Activated CD8-positive, alpha-beta memory T cell treated with anti-CD3 and anti-CD28 coated beads for 36 hours (primary cell): ENCODE measurements around the gene KRTAP2-1. TPM values are rescaled to one million over a fixed set of nuclear protein-coding genes. Genes with fewer than 3 reads are reported as not detected.
"Not testable (repeated sequence)": the region's sequence is repeated elsewhere in the genome, so short reads cannot be mapped to it uniquely, and the experiment has no call there.

Experiments used
- CTCF ChIA-PET: fragments of 350-600 bp; sonication (Branson Sonifier 250); formaldehyde crosslinking; loops from one replicate; lab custom pipeline; 2021; ENCODE audit warnings: antibody characterized with exemption; lab: Charles Lee
- POLR2A ChIA-PET: fragments of 350-600 bp; sonication (Branson Sonifier 250); formaldehyde crosslinking; loops from one replicate; lab custom pipeline; 2021; ENCODE audit warnings: antibody characterized with exemption; lab: Charles Lee
- total RNA-seq, 2 experiments: library from RNA; stranded (reverse); gene quantifications; one replicate each; pipeline ENCODE4 v1.2.3, GENCODE V29; 2021

The KRTAP2-1 gene
- total RNA-seq, result not detected

DNA sequence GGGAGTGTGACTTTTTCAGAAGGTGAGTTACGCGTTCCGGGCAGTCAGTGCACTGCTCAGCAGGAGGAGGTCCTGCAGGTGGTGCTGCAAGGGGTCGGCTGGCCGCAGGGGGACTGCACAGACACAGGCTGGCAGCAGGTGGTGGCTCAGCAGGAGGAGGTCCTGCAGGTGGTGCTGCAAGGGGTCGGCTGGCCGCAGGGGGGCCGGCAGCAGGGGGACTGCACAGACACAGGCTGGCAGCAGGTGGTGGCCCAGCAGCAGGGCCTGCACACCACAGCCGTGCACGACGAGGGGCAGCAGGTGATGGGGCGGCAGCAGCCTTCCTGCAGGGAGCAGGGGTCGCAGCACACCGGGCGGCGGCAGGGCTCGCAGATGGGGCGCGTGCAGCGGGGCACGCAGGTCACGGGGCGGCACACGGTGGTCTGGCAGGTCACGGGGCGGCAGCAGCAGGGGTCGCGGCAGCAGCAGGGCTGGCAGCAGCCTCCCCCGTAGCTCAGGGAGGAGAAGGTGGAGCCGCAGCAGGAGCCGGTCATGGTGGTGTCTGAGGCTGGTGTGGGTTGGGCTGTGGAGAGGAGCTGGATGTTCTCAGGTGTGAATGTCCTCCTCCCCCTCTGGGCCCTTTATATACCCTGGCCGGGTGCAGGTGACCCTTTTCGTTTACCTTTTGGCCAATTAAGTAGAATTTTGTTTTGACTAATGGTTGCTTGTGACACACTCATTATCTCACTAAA lies at the start of gene KRTAP2-1:
Gene KRTAP2-1, minus strand, starts transcription at position 582 of the 731 bp plus-strand sequence. Its CDS starts 49 bp downstream, at position 533.
- CTCF ChIA-PET, POLR2A ChIA-PET: not testable (repeated sequence)

DNA sequence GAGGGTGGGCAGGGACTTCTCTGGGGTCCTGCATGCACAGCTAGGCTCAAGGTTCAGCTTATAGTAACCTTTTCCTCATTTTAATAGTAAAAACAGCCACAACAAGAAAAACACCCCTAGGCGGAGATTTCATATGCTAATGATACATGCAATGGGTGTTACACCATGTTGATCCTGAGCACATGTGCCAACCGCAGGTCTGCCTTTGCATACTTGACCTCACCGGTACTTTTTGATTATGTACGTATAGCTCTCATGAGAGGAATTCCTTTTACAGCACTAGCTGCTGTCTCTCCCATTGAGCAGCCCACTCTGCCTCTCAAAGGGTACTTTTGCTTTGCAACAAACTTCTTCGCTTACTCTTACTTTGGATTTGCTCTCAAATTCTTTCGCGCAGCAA lies 48.9 kb upstream of the KRTAP2-1 start:
- POLR2A ChIA-PET, result no interaction called here
- CTCF ChIA-PET, result no interaction called here

GRCh38 chr17:41088760-41089352 lies 41.7 kb upstream of the KRTAP2-1 start:
- CTCF ChIA-PET, POLR2A ChIA-PET: not testable (repeated sequence)

- CTCF ChIA-PET, POLR2A ChIA-PET: not testable (repeated sequence)
Measured at GRCh38 chr17:41084100-41084856, 37.2 kb upstream of the KRTAP2-1 start, which contains the start of gene KRTAP4-7. TSS of gene KRTAP4-7 (plus strand) at chr17:41084150. CDS start at chr17:41084207, 57 bp downstream.

DNA sequence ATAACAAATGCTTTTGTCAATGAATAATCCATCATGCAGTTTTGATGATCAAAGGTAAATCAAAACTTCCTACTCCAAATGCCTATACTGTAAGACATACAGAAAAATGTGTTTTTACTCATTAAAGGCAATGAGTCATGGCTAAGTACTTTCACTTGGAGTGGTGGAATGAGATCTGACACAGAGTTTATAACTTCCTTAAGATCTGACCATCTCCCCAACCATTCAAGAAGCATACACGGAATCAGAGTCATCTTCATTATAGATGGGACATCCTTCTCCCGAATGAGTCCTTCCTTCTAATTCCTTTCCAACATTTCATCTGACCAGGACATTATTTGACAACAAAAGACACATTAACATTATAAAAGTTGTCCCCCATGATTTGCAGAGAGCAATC lies 36.3 kb upstream of the KRTAP2-1 start:
- POLR2A ChIA-PET, CTCF ChIA-PET: not testable (repeated sequence)

DNA sequence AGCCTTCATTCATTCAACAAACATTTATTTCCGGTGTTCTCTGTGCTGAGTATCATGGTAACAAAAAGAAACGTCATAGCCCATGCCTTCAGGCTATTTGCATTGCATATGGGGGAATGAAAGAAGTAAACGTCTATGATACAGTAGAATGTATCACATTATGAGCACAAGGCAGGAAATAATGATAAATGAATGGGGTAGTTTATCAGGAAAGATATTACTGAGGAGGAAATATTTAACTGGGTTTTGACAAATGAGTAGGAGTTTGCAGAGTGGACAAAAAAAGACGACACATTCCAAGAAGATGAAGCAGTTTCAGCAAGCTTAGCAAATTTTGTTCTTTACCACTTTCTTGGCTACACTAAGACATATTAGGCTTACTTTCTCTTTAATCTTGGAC lies 35.5 kb upstream of the KRTAP2-1 start:
- ChIA-PET POLR2A (no interaction called here), CTCF (no interaction called here)

- POLR2A ChIA-PET, result no interaction called here
- CTCF ChIA-PET, result no interaction called here
Measured at GRCh38 chr17:41076788-41077187, 29.7 kb upstream of the KRTAP2-1 start.

- ChIA-PET POLR2A (no interaction called here), CTCF (no interaction called here)
Measured at GRCh38 chr17:41073676-41074075, 26.6 kb upstream of the KRTAP2-1 start.

GRCh38 chr17:41071606-41072360 lies 24.7 kb upstream of the KRTAP2-1 start:
- POLR2A ChIA-PET, result no interaction called here
- CTCF ChIA-PET, result no interaction called here

- POLR2A ChIA-PET, result no interaction called here
- CTCF ChIA-PET, result no interaction called here
Measured at GRCh38 chr17:41069031-41069430, 21.9 kb upstream of the KRTAP2-1 start.

DNA sequence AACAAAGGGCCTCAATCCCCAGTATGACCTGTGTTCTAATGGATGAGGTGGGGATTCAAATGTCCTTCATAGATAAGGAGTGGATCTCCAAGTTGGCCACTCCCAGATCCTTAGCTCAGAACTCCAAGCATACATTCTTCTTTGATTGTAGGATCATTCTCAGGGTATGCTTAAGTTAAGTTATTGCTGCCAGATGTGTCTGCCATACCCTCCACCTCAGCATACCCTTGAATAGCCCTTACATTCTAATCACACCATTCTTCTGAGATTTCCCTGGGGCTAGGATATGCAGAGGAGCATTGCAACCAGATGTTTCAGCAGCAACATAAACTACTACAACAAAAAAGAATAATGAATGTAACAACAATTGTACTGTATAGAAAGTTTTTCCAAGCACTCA lies 20.2 kb upstream of the KRTAP2-1 start:
- ChIA-PET CTCF (no interaction called here), POLR2A (no interaction called here)

- POLR2A ChIA-PET, result no interaction called here
- CTCF ChIA-PET, result no interaction called here
Measured at GRCh38 chr17:41065829-41066624, 18.9 kb upstream of the KRTAP2-1 start, which contains the start of gene KRTAP2-4. TSS of gene KRTAP2-4 (minus strand) at chr17:41065879. CDS start at chr17:41065845, 34 bp downstream.

- POLR2A ChIA-PET, result not testable (repeated sequence)
Measured at GRCh38 chr17:41065016-41065689, 18.0 kb upstream of the KRTAP2-1 start.

DNA sequence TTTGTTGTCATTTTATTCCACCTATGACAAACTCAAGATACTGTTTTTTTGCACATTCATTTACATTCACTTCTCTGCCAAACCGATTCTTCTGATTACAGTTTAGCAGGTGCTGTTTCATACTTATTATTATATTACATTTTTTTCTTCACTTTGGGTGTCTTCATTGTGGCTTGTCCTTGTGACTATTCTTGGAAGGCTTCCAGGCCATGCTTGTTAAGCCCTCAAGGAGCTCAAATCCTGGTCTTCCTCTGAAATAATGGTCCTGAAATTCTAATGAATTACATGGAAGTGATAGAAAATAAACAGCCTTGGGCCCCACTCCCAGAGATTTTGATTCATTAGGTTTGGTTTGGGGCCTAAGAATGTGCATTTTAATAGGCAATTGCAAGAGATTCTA lies 17.2 kb upstream of the KRTAP2-1 start:
- CTCF ChIA-PET, result no interaction called here
- POLR2A ChIA-PET, result no interaction called here

More at GRCh38 chr17:41065016-41065689, 18.0 kb upstream of the KRTAP2-1 start:
- CTCF ChIA-PET, result not testable (repeated sequence)

GRCh38 chr17:41063449-41063848 lies 16.3 kb upstream of the KRTAP2-1 start:
- POLR2A ChIA-PET, result no interaction called here
- CTCF ChIA-PET, result no interaction called here

DNA sequence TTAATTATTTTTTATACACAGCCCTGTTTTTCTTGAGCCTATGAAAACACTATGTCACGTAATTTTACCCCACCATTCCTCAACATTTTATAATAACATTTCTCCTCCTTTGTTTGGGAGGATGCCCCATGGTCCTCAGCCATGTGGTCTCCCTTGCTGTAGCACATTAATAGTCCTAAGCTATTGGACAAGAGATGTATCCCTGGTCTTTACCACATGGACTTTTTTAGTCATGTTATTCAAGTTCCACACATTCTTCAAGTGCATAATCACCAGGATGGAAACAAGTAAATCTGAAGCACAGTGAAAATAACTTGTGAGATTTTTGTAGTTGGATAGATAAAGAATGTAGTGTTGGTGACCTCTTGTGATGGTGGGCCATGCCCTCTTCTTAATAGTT lies 14.8 kb upstream of the KRTAP2-1 start:
- ChIA-PET POLR2A (no interaction called here), CTCF (no interaction called here)

- CTCF ChIA-PET, result no interaction called here
- POLR2A ChIA-PET, result no interaction called here
Measured at GRCh38 chr17:41060052-41060604, 13.0 kb upstream of the KRTAP2-1 start, which contains the start of gene KRTAP2-3. TSS of gene KRTAP2-3 (minus strand) at chr17:41060114. CDS start at chr17:41060050, 64 bp downstream.
